ENCODE results near the gene NAT10.

NAT10 gene

DNA sequence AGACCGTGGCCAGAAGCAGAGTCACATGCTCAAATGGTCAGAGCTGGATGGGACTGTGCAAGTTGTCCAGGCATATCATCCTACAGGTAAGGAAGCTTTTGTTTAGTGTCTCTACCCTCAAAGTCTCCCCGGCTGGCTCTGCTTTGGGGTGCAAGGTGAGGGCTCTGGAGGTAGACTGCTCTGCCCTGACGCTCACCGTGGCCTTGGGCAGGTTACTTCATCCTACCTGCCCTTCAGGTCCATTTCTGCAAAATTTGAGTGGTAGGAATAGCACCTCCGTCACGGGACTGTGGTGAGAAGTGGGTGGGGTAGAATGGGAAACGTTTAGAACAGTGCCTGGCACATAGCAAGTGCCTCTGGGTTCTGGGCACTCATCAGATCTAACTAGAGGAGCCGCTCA, 42.2 kb downstream of the NAT10 start:
- intact Hi-C loops (cut with DNase I): no loop called here
- peak in 1 of 10 donors; percentile 19 for DNase-seq

DNA sequence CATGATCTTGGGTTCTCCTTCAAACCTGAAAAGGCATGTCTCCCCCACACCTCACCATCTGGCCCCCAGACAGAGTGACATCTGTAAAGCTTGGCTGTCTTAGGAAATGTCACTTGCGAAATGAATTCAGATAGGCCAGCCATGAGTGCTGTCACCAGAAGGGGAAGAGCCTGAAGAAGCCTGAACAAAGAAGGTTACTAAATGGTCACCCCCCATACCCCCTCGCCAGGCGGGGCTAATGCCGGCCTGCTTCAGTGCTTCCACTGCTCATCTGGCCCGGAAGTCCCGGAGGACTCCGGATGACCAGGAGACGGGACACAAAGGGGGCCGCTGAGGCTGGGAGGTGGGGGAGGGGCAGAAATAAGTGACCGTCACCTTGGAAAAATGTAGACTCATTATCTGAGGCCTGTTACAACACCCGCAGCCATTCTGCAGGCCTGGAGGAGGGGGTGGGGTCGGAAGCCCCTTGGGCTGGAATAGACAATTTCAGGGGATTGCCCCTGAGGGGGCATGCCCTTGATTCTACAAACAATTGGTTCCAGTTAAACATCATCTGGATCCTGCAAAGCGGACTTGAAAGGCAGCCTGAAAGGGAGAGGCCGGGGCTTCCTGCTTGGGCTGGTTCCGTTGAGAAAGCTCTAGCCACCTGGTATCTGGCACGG, 43.2 kb downstream of the NAT10 start:
- intact Hi-C loops (cut with DNase I): no loop called here
- peak in 1 of 10 donors; percentile 71 for DNase-seq

DNA sequence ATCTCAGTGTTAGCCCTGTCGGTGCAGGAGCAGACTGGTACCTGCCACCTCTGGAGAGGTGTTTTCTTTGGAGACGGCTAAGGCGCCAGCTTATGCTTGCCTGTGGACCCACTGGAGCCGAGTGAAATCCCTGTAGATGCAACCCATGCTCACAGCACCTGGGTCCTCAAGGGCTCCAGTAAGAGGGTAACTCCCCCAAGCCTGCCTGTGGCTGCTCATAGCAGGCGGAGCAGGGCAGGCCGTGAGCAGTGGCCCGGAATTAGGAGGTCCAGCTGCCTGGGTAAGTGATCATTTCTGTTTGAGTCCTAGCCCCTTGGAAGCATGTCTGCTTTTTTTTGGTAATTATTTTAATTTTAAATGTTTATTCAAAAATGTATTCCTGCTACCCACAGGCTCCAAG, 43.8 kb downstream of the NAT10 start:
- peak in 1 of 10 donors; percentile 57 for DNase-seq

DNA sequence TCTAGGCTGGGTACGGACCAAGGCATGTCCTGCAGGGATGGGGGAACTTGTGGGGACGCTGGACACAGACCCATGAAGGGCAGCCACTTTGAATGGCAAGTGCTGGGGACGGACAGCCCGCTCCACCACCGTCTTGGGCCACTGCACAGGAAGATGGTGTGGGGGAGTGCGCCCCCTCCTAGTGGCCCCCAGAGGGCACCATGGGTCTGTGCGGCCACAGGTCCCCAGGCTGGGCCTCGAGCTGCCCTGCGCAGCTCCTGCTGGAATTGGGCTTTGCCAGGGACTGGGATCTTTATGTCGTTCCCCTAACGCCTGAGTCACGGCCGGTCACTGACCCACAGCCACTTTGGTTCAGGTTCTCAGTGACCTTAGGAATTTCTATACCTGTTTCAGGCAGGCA, 44.4 kb downstream of the NAT10 start:
- peak in 1 of 10 donors; percentile 82 for DNase-seq

More for the DNA sequence above, 43.8 kb downstream of the NAT10 start:
- intact Hi-C loops (cut with DNase I): no loop called here

DNA sequence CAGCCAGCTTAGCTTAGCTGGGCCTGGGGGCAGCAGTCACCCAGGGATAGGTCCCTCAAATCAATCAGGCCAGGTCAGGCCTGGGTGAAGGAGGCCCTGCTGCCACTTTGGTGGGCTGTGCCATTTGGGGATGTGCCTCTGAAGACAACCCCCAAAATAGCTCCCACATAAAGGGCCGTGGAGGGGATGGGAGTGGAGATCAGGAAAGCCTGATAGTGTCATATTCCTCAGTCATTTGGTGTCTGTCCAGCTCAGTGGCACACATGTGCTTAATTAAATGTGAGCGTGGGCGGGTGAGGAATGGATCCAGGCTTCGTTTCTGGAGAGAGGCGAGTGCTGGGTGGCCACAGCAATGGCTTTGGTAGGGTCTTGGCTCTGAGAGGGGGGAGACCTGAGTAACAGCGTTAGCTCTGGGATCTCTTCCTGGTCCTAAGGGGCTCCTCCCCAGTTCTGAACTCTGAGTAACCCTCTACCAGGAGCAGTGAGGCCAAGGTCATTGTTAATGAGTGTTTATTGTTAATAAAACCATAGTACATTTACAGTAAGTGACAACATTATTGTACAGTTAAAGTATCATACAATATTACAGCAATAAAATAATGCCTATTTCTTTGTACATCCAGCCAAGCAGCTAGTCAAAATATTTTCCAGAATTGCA, 45.2 kb downstream of the NAT10 start:
- intact Hi-C loops (cut with DNase I): no loop called here
- peak in 1 of 10 donors; percentile 64 for DNase-seq

More for the DNA sequence above, 44.4 kb downstream of the NAT10 start:
- intact Hi-C loops (cut with DNase I): no loop called here

DNA sequence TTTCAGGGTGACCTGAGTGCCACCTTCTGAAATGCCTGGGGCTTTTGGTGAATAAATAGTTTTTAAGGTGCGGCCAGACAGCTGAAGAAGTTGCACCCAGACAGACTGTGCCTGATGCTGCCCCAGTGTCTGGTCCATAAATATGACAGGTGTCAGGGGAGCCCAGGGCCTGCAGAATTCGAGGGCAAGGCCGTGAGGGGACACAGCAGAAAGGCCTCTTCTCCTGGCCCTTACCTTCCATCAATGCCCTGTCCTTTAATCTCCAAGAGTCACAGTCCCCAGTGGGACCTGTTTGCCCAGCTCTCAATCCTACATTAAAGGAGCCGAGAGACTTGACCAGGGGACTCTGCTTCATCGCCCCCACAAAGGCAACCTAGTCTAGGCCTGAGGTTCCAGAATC, 45.7 kb downstream of the NAT10 start:
- peak in 1 of 10 donors; percentile 28 for DNase-seq
- intact Hi-C loops (cut with DNase I): no loop called here

DNA sequence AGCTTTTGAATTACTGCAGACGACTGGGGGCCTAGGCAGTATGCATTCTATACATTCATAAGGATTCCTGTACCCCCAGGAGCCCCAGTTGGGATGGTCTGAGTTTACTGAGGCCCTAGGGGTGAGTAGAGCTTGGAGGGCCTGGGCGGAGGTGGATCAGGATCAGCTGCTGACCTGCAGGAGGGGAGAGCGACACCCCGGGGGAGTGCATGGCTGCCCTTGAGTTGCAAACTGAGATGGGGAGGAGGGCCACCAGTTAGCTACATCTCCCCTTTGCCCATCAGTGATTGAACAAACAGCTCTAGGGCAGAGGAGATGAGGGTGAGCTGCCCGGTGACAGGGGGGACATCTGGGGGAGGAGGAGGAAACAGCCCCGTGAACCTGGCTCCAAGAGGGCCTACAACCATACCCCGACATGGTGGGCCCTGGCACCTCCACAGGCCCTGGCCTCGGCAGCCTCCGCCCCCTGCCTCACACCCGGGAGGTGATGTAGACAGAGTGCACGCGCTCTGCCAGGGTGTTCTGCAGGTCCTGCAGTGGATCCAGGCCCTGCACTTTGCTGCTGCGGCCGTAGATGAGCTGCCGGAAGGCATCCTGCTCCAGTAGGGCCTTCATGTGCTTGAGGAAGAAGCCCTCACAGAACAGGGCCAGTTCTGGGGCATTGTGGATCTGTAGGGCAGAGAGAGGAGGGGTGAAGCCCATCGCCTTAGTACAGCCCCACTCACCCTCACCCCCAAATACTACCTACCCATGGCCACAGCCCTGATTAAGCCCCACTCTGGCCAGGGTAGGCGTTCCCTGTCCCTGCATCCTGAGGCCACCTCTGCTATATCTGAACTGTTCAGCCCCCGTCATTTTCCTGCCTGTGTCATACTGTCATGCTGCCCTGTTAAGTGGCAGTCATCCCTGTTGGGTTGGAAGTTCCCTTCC, 46.8 kb downstream of the NAT10 start:
- DNase-seq: peak in 1 of 10 donors; percentile 77
- intact Hi-C loops (cut with DNase I): no loop called here

DNA sequence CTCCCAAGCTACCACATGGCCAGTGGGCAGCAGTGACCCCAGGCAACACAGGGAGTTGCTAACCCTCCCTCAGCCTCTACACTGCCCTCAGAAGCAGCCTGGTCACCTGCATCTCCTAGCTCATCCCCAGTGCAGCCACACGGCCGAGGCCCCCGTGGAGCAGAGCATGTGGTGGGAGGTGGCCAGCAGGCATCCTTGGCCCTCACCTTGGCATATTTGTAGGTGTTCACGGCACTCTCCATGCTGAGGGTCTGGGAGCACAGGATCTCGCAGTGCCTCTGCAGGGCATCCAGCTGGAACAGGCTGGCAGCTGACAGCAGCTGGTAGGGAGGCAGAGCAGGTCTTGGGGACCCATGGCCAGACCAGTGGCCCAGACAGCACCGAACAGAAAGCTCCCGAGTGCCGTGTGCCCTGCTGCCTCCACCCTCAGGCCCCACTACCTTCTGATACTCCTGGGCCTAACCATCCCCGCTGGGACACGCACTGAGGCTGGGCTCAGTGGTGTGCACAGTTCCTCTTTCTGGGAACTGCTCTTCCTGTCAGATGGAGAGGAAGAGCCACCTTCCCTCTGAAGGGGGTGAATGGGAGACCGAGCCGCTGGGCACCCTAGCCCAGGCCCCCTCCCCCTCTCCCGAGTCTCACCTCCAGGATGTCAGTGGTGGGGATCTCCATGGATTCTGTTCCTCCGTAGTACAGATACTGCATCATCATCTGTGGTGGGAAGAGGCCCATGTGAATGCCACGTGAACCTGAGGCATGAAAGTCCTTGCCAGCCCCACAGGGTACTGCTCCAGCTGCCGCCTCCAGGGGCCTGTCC, 48.8 kb downstream of the NAT10 start:
- peak in 1 of 10 donors; percentile 80 for DNase-seq
- intact Hi-C loops (cut with DNase I): no loop called here

DNA sequence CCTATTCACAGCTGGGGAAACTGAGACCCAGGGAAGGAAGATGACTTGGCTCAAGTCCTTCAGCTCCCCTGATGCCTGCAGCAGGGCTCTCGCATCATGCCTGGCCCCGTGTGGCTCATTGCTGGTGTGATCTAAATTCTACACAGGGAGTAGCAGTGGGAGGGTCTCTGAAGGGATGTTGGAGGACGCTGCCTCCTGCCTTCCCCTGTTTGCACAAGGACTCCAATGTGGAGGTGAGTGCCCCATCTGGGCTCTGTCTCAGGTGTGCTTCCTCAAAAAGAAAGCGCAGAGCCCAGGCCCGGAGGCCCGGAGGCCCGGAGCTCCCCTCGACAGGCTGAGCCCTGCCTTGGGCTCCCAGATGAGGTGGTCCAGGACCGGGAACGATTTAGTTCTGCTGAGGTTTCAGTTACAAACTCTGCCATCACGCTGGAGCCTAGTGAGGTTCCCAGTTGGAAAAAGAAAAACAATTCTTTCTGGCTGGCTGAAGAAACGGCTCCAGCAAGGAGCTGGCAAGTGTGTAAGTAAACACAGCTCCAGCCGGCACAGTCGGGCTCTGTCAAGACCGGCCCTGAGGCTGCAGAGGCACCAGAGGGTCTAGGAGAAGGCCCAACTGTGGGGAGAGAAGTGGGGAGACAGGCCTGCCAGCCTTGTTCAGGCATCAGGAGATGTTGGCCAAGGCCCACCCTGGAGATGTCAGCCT, 49.8 kb downstream of the NAT10 start:
- intact Hi-C loops (cut with DNase I): no loop called here
- DNase-seq: peak in 1 of 10 donors; percentile 31

DNA sequence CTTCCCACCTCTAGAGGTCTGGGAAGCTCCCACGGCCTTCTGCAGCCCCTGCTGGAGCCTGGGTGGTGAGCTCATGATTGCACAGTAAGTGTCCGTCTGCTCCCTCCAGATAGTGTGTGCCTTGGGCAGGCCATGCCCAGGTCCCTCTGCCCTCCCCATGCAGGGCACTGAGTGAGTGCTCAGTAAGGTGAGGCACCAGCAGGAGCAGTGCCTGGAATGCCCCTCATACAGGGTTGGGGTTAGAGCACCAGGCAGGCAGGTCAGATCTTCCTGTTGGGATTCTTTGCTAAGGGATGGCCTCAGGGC, 50.3 kb downstream of the NAT10 start:
- intact Hi-C loops (cut with DNase I): no loop called here
- DNase-seq: no peak

DNA sequence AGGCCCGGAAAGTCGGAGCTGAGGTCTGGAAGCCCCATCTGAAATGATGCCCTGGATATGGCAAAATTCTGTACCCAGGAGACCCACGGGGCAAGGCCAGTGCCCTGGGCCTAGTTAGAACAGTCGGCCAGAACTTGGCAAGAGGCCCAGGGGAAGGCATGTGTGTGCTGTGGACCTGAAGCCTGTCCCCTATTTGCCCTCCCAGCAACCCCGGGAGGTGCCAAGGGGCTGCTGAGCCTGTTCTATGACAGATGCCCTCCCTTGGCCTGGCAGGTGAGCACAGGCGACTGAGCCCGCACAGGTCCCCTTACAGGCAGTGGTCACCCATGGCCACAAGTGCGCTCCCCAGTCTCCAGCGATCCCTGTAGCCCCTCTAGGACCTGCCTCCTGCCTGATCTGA, 51.7 kb downstream of the NAT10 start:
- intact Hi-C loops (cut with DNase I): no loop called here
- DNase-seq: peak in 2 of 10 donors; percentile 65 to 75

DNA sequence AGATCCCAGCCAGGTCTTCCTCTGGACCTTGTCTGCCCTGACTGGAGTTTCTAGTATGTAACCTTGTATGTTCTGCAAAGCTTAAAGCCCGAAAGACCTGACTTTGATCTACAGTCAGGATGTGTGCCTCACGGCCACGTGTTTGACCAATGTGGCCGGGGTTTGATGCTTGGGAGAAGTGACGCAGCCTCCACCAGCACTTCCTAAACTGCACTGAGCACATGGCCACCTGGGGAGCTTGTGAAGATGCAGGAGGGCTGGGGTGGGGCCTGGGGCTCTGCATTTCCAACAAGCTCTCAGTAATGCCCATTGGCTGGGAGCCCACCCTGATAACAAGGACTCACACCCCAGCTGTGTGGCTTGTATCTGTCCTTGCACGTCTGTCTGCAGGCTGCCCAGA, 53.2 kb downstream of the NAT10 start:
- no peak for DNase-seq
- intact Hi-C loops (cut with DNase I): no loop called here

DNA sequence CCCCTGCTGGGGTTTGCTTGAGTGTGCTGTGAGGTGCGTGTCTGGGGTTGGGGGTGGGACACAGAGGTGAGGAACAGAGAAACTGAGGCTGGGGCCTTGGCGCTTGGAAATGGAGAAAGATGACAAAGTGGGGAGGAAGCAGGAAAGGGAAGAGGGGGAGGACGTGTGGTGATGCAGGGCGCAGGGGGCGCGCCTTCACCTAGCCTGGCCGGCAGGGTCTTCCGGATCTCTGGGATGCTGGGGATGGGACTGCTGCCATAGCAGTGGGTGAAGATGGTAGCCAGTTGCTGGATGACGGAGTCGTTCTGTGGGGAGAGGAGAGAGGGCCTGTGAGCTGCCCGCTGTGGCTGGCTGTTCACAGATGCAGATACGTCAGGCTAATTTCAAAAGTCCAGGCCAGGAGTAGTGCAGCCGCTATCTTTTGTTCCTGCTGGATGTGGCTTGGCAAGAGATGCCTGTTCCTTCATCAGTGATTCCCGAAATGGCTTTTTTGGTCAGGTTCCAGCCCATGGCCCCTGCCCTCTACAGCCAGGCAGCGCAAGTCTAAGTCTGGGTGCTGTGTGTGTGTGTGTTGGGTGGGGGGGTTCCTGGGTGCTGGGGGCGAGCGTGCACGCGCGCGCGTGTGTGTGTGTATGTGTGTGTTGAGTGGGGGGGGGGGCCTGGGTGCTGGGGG, 54.8 kb downstream of the NAT10 start:
- intact Hi-C loops (cut with DNase I): no loop called here
- no peak for DNase-seq

DNA sequence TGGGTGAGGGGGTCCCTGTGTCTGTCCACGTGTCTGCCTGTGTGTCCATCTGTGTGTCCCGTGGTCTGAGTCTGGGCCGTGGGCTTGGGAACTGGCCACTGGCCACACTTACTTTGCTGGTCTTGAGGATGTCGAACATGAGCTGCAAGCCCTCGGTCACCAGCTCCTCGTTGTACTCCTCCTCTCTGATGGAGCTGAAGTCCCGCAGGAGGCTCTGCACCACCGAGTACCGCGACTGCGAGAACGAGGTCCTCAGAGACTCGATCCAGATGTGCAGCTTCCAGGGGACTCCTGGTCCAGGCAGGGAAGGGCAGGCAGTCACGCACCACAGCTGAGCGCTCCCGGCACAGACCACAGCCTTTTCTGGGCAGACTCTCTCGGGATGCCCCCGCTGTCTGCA, 55.4 kb downstream of the NAT10 start:
- intact Hi-C loops (cut with DNase I): no loop called here
- no peak for DNase-seq

DNA sequence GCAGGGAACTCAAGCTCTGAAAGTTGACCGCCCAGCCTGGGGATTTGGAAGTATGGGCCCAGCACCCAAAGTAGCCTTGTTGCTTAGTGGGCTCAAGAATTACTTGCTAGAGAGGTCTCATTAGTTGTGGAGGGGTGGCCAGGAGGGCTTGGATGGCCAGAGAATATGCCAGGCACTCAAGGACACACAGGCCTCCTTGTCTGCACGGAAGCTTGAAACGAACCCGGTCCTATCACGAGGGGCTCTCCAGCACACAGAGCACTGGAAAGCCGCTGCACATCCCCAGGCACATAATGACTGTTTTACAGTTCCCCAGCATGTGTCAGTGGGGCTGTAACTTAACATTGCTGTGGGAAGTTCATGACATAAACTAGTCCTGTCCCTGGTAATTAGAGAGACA, 55.9 kb downstream of the NAT10 start:
- intact Hi-C loops (cut with DNase I): no loop called here
- no peak for DNase-seq

DNA sequence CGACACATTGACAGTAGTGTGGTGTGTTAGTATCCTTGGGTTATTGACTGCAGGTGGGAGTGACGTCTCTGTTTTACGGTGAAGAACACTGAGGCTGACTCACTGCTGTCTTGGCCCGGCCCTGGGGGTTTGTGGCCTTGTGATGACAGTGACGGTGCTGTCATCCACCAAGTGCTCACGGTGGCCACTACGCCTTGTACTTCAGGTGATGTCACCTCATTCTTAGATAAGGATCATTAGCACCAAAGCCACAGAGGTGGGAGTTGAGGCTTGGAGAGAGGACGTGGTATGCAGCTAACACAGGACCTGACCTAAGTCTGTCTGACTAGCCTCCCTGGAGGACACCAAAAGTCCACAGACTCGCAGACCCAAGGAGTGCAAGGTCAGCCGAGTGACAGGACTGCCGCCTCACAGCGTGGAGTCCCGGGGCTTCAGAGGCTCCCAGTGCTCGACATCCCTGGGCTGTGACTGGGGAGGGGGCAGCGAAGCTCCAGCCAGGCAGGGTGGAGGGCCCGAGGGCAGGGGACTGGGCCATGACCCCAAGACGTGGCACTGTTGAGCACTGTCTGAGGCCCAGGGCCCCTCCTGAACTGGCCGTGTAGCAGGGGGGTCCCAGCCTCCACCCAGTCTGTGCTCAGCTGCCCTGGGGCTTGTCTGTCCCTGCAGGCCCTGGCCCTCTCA, 56.5 kb downstream of the NAT10 start:
- intact Hi-C loops (cut with DNase I): no loop called here

DNA sequence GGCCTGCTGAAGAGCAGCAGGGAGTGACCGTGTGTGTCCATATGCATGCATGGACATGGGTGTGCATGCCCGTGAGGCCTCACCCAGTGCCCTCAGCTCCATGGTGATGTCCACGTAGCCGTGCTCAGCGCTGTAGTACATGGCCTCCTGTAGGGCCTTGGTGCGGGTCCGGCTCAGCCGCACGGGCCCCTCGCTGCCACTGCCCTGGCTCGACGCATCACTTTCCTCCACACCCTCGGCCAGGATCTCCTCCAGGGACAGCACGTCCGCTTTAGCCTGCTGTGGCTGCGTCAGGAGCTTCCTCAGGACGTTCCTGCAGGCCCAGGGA, 57.0 kb downstream of the NAT10 start:
- DNase-seq: no peak
- intact Hi-C loops (cut with DNase I): no loop called here

More for the DNA sequence above, 56.5 kb downstream of the NAT10 start:
- DNase-seq: no peak

DNA sequence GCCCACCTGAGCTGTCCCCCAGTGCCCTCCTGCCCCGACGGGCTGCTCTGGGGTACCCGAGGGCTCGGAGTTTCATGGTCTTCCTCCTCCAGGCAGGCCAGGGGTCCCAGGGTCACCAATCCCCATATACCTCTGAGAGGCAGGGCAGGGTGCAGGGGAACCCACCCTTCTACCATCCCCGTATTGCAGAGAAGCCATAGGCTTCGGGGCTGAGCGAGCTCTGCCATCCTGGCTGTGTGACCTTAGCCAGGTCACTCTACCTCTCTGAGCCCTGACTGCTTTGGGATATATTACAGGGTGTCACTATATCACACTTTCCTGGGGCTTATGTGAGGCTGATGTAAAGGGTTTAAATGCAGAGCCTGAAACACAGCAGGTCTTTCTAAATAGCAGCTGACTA, 57.4 kb downstream of the NAT10 start:
- intact Hi-C loops (cut with DNase I): no loop called here
- DNase-seq: no peak

DNA sequence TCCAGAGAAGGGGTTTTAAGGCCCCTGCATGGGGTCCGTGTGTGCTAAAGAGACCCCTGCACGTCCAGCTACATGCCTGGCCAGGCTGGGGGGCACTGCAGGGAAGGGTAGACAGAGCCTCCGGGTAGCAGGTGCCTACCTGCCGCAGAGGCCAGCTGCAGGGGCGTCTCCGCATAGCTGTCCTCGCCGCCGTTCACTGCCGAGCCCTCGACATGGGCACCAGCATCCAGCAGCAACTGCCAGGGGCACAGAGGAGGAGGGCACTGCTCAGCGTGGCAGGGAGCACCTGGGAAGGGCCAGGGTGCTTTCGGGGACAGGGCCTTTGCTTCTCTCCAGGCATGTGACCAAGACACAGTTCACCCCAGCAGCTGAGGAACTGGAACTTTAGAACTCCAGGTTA, 59.7 kb downstream of the NAT10 start:
- intact Hi-C loops (cut with DNase I): no loop called here
- peak in 1 of 10 donors; percentile 49 for DNase-seq

Data from posterior cingulate gyrus (tissue), 11 donors.